ENCODE data around the gene APLNR.
"Not testable (repeated sequence)": the region's sequence is repeated elsewhere in the genome, so short reads cannot be mapped to it uniquely, and the experiment has no call there.

APLNR gene

DNA sequence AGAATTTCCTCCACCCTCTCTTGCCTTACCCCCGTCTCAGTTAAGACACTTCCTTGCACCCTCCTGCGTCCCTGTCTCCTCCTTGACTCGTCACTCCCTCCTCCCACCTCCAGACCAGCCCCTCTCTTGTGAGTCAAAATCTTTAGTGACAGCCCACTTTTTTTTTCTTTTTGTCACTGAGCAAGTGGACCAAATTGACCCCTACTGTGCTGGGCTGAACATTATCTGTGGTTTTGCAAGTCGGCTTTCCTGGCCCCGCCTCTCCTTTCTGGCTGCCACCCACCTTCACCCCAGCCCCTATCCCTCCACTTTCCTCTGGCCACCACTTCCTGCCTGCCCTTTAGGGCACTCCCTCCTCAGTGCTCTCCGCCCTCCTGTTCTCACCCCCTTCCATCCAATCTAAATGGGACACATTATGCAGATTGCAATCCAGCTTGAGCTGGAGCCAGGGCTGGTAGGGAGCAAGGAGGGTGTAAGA is at the start of gene APLNR:
TSS of gene APLNR (minus strand) at position 47 of the 478 bp plus-strand sequence. CDS start 246 bp downstream, outside the sequence.
- DNase-seq (ENCODE audit: low spot score) = no peak

DNA sequence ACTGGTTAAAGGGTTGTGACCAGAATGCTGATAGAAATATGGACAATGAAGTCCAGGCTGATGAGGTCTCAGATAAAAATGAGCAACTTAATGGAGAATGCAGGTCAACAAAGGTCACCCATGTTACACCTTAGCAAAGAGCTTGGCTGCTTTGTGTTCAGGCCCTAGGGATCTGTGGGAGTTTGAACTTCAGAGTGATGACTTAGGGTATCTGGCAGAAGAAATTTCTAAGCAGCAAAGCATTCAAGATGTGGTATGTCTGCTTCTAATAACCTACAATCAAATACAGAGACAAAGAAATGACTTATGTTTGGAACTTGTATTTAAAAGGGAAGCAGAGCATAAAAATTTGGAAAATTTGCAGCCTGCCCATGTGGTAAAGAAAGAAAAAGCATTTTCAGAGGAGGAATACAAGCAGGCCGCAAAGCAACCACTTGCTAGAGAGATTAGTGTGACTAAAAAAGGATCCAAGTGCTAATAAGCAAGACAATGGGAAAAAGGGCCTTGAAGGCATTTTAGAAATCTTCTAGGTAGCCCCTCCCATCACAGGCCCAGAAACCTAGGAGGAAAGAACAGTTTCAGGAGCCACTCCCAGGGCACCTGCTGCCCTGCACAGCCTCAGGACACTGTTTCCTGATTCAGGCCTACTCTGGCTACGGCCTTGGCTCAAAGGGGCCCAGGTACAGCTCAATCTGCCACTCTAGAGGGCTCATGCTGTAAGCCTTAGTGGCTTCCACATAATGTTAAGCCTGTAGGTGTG is 46.4 kb upstream of the APLNR start:
- no peak for DNase-seq (ENCODE audit: low spot score)

DNA sequence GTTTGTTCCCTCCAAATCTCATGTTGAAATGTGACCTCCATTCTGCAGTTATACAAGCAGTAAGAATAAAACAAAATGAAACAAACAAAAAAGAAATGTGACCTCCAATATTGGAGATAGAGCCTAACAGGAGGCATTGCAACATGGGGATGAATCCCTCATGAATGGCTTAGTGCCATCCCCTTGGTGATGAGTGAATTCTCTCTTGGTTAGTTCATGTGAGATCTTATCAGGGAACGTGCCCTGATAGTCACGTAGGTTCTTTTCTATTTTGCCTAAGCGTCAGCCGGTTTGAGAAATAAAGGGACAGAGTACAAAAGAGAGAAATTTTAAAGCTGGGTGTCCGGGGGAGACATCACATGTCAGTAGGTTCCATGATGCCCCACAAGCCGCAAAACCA is 44.5 kb upstream of the APLNR start:
- not testable (repeated sequence) for DNase-seq (ENCODE audit: low spot score)

DNA sequence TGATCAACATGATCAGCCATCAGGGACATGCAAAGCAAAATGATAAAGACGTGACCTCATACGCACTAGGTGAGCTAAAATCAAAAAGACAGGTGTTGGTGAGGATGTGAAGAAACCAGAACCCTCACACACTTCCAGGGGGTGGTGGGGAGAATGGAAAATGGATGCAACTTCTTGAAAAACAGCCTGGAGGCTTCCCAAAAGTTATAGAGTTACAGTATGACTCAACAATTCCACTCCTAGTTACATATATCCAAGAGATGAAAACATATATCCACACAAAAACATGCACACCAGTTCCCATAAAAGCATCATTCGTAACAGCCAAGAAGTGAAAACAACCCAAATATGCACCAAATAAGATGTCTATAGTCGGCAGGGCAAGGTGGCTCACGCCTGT is 42.1 kb upstream of the APLNR start:
- DNase-seq (ENCODE audit: low spot score) = no peak

DNA sequence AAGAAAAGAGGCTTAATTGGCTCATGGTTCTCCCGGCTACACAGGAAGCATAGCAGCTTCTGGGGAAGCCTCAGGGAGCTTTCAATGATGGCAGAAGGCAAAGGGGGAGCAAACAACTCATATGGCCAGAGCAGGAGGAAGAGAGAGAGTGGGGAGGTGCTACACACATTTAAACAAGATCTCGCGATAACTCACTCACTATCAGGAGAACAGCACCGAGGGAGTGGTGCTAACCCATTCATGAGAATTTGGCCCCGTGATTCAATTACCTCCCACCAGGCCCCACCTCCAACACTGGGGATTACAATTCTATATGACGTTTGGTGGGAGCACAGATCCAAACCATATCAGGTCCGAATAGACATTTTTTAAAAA is 41.7 kb upstream of the APLNR start:
- DNase-seq (ENCODE audit: low spot score) = no peak

DNA sequence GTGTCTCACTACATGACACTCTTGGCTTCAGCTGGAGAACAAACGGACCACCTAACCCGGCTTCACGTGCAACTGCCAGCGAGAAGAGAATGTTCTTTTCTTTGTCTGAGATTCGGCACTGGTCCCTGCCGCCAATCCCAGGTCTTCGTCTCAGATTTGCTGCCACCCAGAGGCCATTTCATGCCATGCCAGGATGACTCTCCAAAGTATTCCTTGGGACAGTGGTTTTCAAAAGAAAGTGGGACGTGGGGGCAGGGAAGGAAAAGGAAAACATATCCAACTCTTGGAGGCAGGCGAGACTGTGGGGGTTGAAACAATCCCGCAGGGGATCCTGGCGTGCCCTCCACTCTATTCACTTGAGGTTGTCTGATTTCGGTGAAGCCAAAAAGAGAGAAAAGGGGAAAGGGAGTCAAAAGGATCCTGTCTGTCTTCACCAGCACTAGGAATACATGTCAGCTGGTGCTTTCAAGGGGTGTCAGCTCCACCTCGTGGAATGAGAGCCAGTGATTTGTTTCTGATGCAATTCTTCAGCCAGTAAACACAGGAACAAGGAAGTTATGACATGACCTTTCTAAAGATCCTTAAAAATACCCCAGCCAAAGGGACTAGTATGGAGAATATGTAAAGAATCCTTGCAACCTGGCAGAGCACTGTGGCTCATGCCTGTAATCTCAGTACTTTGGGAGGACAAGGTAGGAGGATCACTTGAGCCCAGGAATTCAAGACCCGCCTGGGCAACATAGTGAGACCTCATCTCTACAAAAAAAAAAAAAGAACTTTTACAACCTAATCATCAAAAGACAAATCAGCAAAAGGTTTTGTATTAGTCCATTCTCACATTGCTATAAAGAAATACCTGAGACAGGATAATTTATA is 41.0 kb upstream of the APLNR start:
- peak; percentile 79 for DNase-seq (ENCODE audit: low spot score)

DNA sequence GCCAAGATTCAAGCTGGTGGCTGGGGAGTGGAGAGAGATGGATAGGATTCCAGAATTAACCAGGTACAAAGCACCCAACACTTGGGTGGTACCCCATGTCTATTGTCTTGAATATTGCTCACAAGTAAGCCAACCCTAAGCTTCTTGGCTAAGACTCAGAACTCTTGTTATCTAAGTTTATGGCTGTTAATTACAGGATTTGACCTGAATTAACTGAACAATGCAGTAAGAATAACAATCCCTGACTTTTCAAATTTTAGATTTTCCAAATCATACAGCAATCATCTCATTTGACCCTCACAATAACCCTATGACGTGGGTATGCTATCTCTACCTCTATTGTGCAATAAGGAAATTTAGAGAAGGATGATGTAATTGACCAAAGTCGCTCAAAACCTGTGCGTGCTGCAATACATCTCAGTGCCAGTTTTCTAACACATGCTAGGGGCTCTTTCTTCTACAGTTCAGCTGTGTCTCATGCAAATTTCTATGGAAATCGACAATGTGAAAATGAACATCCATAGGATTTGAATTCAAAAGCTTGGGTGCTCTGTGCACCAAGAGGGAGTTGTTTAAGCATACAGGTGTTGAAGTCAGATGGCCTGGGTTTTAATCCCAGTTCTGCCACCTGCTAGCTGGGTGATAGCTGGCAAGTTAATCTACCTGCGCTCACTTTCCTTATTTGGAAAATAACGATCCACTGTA is 40.1 kb upstream of the APLNR start:
- DNase-seq (ENCODE audit: low spot score) = no peak

DNA sequence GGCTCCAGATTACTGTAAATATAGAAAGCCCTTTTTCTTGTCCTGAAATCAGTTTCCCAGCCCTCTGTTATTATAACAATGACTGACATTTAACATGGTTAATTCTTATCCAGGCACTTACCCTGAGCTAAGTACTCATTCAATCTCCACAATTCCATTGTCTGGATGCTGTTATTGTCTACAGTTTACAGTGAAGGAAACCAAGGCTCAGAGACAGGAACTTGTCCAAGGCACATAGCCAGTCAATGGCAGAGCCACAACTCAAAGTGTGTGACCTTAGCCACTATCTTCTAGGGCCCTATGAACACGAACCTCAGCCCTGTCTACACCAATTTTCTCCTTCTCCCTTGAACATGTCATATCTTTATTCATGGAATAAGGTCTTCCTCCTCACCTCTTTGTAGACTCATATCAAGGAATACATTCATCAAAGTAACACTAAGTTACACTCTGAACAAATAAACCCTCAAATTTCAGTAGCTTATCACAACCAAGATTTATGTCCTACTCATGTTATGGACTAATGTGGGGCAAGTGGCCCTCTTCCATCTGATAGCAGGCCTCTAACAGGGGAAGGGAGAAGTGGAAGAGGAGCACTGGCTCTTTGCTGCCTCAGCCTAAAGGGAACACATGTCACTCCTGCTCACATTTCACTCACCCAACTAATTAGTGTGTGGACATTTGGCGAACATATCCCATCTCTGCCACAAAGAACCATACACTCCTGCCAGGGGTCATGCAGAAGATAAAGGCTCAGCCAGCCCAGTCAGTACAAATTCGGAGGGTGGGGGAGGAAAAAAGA is 39.3 kb upstream of the APLNR start:
- no peak for DNase-seq (ENCODE audit: low spot score)

DNA sequence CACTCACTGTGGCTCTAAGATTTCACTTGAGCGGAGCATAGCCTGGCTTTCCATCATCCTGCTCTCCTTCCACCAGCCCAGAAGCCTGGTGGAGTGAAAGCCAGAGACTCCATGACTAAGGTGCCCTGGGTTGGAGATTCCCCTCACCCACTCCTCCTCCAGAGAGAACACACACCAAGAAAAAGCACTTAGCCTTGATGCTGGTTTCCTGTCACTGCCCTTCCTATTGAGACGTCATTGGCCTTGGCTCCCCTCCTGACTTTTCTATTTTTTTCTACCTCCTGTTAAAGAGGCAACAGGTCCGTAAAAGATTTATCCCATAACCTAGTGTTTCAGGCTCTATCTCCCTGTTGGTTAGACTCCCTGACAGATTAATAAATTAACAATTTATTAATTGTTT is 38.5 kb upstream of the APLNR start:
- no peak for DNase-seq (ENCODE audit: low spot score)

DNA sequence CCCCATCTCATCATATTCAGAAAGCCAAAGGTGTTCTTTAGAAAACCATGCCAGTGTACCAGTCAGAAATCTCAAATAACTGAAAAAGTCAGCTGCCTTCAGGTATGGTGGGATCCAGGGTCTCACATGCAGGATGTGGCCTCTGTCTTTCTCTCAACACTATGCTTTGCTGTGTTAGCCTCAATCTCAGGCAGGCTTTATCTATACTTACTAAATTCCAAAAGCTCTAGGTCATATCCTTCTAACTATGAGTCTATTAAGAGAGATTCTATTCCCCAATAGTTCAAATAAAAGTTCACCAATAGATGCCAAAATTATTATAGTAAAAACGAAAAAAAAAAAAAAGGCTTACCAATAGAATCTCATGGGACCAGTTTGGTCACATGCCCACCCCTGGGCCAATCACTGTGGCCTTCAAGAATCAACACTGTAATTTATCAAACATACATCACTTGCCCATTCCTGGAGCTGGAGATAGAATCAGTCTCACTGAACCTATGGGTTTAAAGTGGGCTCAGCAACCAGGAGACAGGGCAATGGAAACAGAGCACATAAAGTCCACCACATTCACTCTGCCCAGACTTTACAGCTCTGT is 38.0 kb upstream of the APLNR start:
- no peak for DNase-seq (ENCODE audit: low spot score)

DNA sequence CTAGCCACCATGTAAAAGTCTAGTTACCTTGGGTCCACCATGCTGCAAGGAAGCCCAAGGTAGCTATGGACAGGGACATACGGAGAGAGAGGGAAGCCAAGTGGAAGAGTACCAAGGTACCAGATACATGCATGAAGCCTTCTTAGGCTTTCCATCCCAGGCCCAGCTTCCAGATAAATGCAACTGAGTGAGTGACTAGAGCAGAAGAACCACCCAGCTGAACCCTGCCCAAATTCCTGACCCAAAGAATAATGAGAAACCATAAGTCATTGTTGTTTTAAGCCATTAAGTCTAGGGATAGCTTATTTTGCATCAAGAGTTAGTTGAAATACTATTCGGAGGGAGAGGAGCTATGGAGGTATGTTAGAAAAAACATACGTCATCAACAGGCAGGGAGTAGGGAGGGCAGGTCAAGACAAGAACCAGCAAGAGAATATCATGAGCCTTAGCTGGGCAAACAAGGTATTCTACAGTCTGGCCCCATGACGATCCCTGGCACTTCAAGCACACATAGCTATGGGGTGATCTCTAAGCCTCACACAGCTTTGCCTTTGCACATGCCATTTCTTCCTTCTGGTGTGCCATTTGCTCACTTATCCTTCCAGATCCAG is 36.5 kb upstream of the APLNR start:
- no peak for DNase-seq (ENCODE audit: low spot score)

DNA sequence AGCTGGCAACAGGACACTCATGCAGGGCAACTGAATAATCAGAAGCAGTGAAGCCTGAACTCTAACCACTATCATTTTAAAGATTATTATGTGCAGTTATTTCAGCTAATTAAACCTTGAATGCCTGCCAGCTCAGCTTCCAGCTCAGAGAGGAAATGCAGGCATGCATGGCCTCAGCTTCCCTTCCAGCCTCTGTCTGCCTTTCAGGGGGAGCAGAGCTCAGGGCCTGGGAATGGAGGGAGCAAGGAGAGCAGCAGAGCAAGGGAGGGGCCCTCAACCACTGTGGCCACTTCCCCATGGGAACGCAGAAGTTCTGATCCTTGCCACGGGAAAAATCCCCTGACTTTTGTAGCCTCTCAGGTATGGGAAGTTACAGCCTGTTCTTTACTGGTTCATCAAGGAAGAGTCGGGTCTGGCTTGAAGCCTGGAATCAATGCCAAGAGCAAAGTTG is 32.5 kb upstream of the APLNR start:
- DNase-seq (ENCODE audit: low spot score) = no peak

DNA sequence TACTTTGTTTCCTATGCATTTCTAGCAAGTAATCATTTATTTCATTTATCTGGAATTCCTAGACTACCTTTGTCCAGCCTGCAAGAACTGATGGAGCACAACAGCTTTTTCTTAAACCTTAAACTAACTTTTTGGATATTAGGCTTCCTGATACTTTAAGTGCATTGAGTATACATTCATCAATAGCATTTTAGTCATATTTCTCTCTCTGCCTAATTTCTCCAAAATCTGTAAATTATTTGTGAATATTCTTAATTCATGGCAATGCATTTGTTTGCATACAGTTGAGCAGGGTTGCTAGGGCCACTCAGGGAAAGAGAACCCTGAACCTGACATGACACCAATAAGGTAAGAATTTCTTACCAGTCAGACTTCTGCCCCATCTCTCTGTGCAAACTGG is 29.1 kb upstream of the APLNR start:
- no peak for DNase-seq (ENCODE audit: low spot score)

DNA sequence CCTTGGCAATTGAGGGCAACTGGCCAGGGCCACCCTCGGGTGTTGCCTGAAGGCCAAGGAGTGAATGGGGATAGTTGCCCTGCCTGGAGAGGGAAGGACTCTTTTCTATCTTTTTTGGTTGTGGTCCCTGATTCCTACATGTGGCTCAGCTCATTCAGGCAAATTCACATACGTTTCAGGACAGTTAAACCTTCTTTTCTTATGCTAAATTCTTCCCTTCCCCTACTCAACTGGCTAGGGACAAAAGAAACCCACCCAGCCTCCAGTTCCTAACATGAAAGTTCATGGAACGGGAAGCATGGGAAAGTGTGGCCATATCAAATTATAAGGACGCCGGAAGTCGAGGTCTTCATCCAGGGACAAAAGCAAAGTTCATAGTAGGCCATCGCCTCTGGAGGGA is 26.3 kb upstream of the APLNR start:
- DNase-seq (ENCODE audit: low spot score) = no peak

DNA sequence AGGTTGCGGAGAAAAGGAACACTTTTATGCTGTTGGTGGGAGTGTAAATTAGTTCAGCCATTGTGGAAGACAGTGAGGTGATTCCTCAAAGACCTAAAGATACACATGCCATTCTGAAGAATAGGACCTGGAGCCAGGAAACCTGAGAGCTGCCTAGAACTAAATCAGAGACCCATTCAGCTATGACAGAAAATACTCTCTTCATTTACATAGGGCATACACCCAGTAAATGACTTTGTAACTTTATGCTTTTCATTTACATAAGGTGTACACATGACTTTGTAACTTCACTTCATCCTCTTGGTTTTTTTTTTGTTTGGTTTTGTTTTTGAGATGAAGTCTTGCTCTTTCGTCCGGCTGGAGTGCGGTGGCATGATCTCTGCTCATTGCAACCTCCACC is 25.1 kb upstream of the APLNR start:
- no peak for DNase-seq (ENCODE audit: low spot score)

DNA sequence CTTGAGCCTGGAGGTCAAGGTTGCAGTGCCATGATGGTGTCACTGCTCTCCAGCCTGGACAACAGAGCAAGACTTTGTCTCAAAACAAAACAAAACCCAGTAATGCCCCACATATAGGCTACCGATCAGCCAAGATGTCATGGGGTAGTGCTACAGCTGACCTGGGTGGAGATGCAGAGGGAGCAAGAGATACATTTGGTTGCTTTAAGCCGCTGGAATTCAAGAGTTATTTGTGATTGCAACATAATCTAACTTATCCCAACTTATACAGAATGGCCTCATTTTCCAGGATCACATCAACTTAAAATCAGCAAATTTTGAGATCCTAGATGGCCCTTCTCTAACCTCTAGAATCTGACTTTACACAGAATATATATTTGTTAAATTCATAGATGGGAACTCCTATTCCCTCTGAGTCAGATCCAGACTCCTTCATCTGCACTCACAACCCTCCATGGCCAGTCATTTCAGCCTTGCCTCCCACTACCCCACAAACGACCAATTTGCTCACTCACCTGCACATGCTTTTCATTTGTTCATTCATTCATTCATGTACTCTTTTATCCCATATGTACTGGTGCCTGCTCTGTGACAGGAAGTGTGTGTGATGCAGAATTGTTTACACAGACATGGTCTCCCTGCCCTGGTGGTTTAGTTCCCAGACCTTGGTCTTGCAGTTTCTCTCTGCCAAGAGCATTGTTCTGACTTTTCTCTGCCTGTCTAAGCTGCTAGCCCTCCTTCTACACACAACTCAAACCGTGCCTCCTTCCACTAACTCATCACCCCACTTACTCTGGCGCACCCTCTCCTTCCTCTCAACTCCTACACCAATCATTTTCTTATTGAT is 24.1 kb upstream of the APLNR start:
- no peak for DNase-seq (ENCODE audit: low spot score)

DNA sequence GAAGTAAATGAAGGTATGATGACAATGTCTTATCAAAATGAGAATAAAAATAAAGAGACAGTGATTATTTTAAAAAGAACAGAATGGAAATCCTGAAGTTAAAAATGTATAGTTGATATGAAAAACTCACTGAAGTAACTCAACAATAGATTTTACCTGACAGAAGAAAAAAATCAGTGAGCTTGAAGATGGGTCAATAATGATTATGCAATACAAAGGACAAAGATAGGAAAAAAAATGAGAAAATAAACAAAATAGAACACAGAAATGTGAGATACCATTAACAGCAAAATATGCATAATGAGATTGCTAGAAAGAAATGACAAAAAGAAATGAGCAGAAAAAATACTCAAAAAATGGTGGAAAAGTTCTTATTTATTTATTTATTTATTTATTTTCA is 19.1 kb upstream of the APLNR start:
- no peak for DNase-seq (ENCODE audit: low spot score)

DNA sequence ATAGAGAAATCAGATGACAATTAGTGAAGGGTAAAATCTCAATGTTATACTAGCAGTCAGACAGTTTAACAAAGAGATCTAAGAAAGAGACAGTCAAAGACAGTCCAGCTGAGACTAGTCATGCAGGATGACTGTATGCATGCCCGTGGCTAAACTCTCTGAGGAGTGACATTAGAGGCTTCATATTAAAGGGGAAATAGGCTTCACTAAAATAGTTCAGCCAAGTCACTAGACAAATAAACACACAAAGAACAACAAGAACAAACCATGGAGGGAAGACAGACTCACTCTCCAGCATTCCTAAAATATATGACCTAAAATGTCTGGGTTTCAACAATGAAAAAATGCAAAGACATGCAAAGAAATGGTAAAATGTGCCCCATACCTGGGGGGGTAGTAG is 18.6 kb upstream of the APLNR start:
- DNase-seq (ENCODE audit: low spot score) = no peak

DNA sequence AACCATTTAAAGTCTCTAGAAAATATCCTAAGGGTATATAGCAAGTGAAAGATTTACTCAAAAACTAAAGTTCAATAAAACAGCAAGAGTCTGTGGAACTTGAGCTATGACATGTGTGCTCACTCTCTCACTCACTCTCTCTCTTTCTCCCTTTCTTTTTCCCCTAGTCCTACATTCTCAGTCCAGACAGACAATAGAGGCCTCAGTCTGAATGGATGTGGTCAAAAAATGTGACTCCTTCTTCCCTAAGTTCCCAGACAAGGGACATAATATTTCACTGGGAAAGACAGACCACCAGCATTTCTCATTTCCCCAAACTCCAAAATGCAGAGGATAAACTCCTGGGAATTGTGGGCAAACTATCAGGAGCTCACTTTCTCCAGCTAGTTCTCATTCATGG is 17.6 kb upstream of the APLNR start:
- DNase-seq (ENCODE audit: low spot score) = no peak

Measured in ecto neural progenitor cell (in vitro differentiated cells).